Kidney epithelial cell (primary cell): Measurements from ENCODE around the gene MZF1. TPM values are rescaled to one million over a fixed set of nuclear protein-coding genes. Genes with fewer than 3 reads are reported as not detected.
A peak's percentile ranks its signal among the peaks of the same experiment; 100 is the strongest.

Experiments used
- DNase-seq: peaks from one replicate; pipeline ENCODE4 v3.0.0-alpha.2; 2010; ENCODE audit warnings: low read depth
- H3K27me3 ChIP-seq: 2 replicates; pipeline ENCODE4 v1.6.0; 2011; ENCODE audit warnings: low read length; ENCODE audit not compliant: control insufficient read depth, insufficient read depth
- H3K36me3 ChIP-seq: 2 replicates; pipeline ENCODE4 v1.5.1; 2011; ENCODE audit warnings: low read length; ENCODE audit not compliant: control insufficient read depth, insufficient read depth
- H3K4me3 ChIP-seq: 2 replicates; pipeline ENCODE4 v1.5.1; 2011; ENCODE audit warnings: low read depth, mild to moderate bottlenecking, control low read depth, low read length
- total RNA-seq: library from RNA; depleted of rRNA; stranded (reverse); fragments of >200 nt; gene quantifications from 2 replicates; pipeline ENCODE4 v1.2.3, GENCODE V29; 2015
- TF ChIP-seq, protein P1 (sequence below): IDR thresholded peaks from 2 replicates; pipeline ENCODE4 v1.5.1; 2011; ENCODE audit warnings: mild to moderate bottlenecking, moderate library complexity, low read length, control low read depth, inconsistent platforms; ENCODE audit not compliant: insufficient read depth, poor library complexity, severe bottlenecking

MZF1 gene
- total RNA-seq, 1 donor from 2014 or later = 14.6 TPM

DNA sequence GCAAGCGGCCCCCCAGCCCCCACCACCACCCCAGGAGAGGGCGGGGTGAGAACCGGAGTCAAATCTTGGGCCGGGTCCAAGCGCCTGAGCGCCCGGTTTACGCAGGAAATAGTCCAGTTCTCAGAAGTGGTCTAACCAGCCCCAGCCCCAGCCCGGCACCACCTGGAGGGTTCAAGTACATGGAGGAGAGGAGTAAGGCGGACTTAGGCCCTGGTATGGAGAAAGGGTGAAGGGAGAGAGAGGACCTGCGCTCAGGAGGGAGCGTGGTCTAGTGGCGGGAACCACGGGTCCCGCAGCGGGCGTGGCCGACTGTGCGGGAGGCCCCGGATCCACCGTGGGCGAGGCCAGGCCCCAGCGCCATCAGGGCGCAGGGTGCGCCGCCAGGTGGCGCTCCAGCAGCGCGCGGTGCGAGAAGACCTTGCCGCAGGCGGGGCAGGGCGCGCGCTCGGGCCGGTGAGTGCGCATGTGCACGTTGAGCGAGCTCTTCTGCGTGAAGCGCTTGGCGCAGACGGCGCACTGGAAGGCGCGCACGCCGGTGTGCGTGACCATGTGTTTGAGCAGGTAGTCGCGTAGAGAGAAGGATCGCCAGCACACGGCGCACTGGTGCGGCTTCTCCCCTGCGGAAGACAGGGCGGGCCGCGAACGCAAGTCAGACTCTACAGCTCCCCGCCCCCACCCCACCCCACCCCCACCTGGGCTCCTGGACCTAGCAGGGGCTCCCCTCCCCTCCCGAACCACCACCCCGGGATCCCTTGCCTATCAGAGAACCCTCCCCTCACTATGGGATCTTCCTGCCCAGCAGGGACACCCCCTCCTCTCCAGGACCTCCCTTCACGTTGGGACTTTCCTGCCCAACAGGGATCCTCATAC lies 59.2 kb downstream of the MZF1 start:
- Histone ChIP-seq H3K27me3 (no peaks in the 10 kb centered on the region), H3K4me3 (peak overlapping the region; percentile 43), H3K36me3 (no peaks in the 10 kb centered on the region)
- TF ChIP-seq, protein P1, sequence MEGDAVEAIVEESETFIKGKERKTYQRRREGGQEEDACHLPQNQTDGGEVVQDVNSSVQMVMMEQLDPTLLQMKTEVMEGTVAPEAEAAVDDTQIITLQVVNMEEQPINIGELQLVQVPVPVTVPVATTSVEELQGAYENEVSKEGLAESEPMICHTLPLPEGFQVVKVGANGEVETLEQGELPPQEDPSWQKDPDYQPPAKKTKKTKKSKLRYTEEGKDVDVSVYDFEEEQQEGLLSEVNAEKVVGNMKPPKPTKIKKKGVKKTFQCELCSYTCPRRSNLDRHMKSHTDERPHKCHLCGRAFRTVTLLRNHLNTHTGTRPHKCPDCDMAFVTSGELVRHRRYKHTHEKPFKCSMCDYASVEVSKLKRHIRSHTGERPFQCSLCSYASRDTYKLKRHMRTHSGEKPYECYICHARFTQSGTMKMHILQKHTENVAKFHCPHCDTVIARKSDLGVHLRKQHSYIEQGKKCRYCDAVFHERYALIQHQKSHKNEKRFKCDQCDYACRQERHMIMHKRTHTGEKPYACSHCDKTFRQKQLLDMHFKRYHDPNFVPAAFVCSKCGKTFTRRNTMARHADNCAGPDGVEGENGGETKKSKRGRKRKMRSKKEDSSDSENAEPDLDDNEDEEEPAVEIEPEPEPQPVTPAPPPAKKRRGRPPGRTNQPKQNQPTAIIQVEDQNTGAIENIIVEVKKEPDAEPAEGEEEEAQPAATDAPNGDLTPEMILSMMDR = peak; percentile 38
- DNase-seq = peak; percentile 41

DNA sequence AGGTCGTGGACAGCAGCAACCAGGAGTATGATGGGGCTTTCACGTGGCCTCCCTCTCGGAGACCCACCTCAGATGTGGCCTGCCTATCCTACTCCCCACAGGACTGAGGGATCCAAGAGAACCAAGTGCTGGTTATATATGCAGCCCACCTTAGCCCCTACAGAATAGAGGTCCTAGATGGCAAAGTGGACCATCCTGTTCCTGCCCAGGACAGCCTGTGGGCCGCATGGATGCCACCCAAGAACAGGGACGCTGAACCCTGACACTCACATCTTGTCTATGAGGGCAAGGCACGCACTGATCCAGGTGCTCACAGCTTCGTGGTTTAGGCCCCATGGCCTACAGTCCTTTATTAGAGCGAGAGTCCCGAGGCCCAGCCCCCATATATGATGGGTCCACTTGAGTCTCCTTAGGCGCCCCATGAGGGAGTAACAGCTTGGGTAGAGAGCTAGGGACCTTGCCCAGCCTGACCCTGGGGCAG lies 59.9 kb downstream of the MZF1 start:
- no peak overlapping the region for H3K4me3 ChIP-seq
- no peaks in the 10 kb centered on the region for H3K27me3 ChIP-seq
- no peak for DNase-seq
- TF ChIP-seq, protein P1 = no peak
- no peaks in the 10 kb centered on the region for H3K36me3 ChIP-seq

Other genes starting within 250 kb of the MZF1 start
- 2.0 and 4.0 TPM in 2 replicates for gene ZSCAN22, start 246.3 kb downstream of the MZF1 start, total RNA-seq
- gene A1BG, start 219.8 kb downstream of the MZF1 start, total RNA-seq = 6.7 and 8.1 TPM in 2 replicates
- 0.58 and 3.1 TPM in 2 replicates for gene ZNF497, start 210.6 kb downstream of the MZF1 start, total RNA-seq
- 4.3 and 5.9 TPM in 2 replicates for gene ZNF837, start 192.3 kb downstream of the MZF1 start, total RNA-seq
- gene RPS5, start 186.1 kb downstream of the MZF1 start, total RNA-seq = 2,403 and 2,550 TPM in 2 replicates
- not detected in 2 replicates for gene RNF225, start 177.7 kb downstream of the MZF1 start, total RNA-seq
- gene ZNF584, start 164.7 kb downstream of the MZF1 start, total RNA-seq = 6.6 and 7.1 TPM in 2 replicates
- gene ZNF132, start 133.2 kb downstream of the MZF1 start, total RNA-seq = 4.2 and 4.8 TPM in 2 replicates
- gene ZNF324B, start 121.7 kb downstream of the MZF1 start, total RNA-seq = 5.0 and 5.8 TPM in 2 replicates
- gene ZNF324, start 106.3 kb downstream of the MZF1 start, total RNA-seq = 7.2 and 12.3 TPM in 2 replicates
- 10.8 and 13.1 TPM in 2 replicates for gene ZNF446, start 97.0 kb downstream of the MZF1 start, total RNA-seq
- 9.2 and 14.1 TPM in 2 replicates for gene SLC27A5, start 61.3 kb downstream of the MZF1 start, total RNA-seq
- 15.6 and 16.2 TPM in 2 replicates for gene ZBTB45, start 53.5 kb downstream of the MZF1 start, total RNA-seq
- gene TRIM28, start 29.3 kb downstream of the MZF1 start, total RNA-seq = 381 and 470 TPM in 2 replicates
- 139 and 154 TPM in 2 replicates for gene CHMP2A, start 18.2 kb downstream of the MZF1 start, total RNA-seq
- 50.3 and 58.2 TPM in 2 replicates for gene UBE2M, start 14.7 kb downstream of the MZF1 start, total RNA-seq